HEK293 (cell line): ENCODE measurements around the gene MUC12.

Experiments used
- CTCF ChIA-PET: fragments of 350-600 bp; formaldehyde crosslinking; extraction: SDS; loops from one replicate; lab custom pipeline; 2021; ENCODE audit warnings: antibody characterized with exemption; lab: Yijun Ruan, JAX
- POLR2A ChIA-PET: fragments of 300-600 bp; formaldehyde crosslinking; extraction: SDS; loops from one replicate; lab custom pipeline; 2020; ENCODE audit warnings: antibody characterized with exemption, inconsistent platforms; lab: Yijun Ruan, JAX
- H3K27ac ChIP-seq: fragments of 200-500 bp; sonication (Bioruptor generic); 2 replicates; pipeline ENCODE4 v1.5.1; 2014; ENCODE audit warnings: low read depth, low read length, control low read depth, inconsistent platforms; ENCODE audit errors: extremely low read depth
- H3K36me3 ChIP-seq, 2 experiments: fragments of 200-500 bp in 1 of 2; sonication (Bioruptor generic) in 1 of 2; 1 replicate in 1 of 2; 2 replicates in 1 of 2; pipeline ENCODE4 v1.5.1; 2014 to 2017; ENCODE audit warnings: inconsistent platforms in 2 of 2, low read length in 2 of 2; ENCODE audit not compliant: control insufficient read depth in 2 of 2, insufficient read depth in 1 of 2
- H3K4me1 ChIP-seq: fragments of 200-500 bp; sonication (Bioruptor generic); 2 replicates; pipeline ENCODE4 v1.5.1; 2014; ENCODE audit warnings: mild to moderate bottlenecking, low read length, inconsistent platforms; ENCODE audit not compliant: control insufficient read depth, insufficient read depth
- H3K4me3 ChIP-seq: 2 replicates; pipeline ENCODE4 v1.5.1; 2011; ENCODE audit warnings: low read depth, mild to moderate bottlenecking, control low read depth, low read length, moderate library complexity
- H3K9me3 ChIP-seq: fragments of 200-500 bp; sonication (Bioruptor generic); 2 replicates; pipeline ENCODE4 v1.5.1; 2014; ENCODE audit warnings: low read depth, low read length, inconsistent platforms; ENCODE audit not compliant: control insufficient read depth, insufficient read depth
- HOXD13 ChIP-seq: sonication (generic); formaldehyde crosslinking; IDR thresholded peaks from 2 replicates; pipeline ENCODE4 v1.8.0; 2022; ENCODE audit warnings: missing genetic modification reagents, borderline replicate concordance
- IKZF3 ChIP-seq: fragments of 450-650 bp; IDR thresholded peaks from 2 replicates; pipeline ENCODE4 v1.5.0; 2018; ENCODE audit warnings: missing biosample characterization, mild to moderate bottlenecking, missing genetic modification characterization, moderate library complexity
- PRDM1 ChIP-seq: fragments of 450-650 bp; formaldehyde crosslinking; IDR thresholded peaks from 2 replicates; pipeline ENCODE4; 2016; ENCODE audit warnings: missing biosample characterization, missing genetic modification characterization
- TRIM28 ChIP-seq: IDR thresholded peaks from 2 replicates; pipeline ENCODE4 v1.6.1; 2011; ENCODE audit warnings: low read length, control low read depth, borderline replicate concordance
- ZBTB1 ChIP-seq: fragments of 450-650 bp; formaldehyde crosslinking; IDR thresholded peaks from 2 replicates; pipeline ENCODE4 v1.5.1; 2016; ENCODE audit warnings: missing biosample characterization, missing genetic modification characterization
- ZBTB8A ChIP-seq: fragments of 450-650 bp; formaldehyde crosslinking; IDR thresholded peaks from 2 replicates; pipeline ENCODE4 v1.5.1; 2016; ENCODE audit warnings: missing biosample characterization, missing genetic modification characterization
- ZNF274 ChIP-seq, 2 experiments: fragments of 200-500 bp in 1 of 2; fragments of 450-650 bp in 1 of 2; sonication (Bioruptor generic) in 1 of 2; formaldehyde crosslinking in 1 of 2; IDR thresholded peaks; 2 replicates each; pipeline versions ENCODE4 v1.5.1 to v1.6.1; 2014 to 2016; ENCODE audit warnings: borderline replicate concordance in 1 of 2, inconsistent platforms in 1 of 2, low read length in 1 of 2, missing biosample characterization in 1 of 2, missing genetic modification characterization in 1 of 2
- ZNF366 ChIP-seq: fragments of 450-650 bp; formaldehyde crosslinking; conservative IDR thresholded peaks from 2 replicates; pipeline ENCODE4 v1.5.1; 2016; ENCODE audit warnings: missing biosample characterization, missing genetic modification characterization
- ZNF398 ChIP-seq: fragments of 450-650 bp; formaldehyde crosslinking; IDR thresholded peaks from 2 replicates; pipeline ENCODE4 v1.5.1; 2017; ENCODE audit warnings: missing biosample characterization, missing genetic modification characterization
- ZNF510 ChIP-seq: fragments of 450-650 bp; formaldehyde crosslinking; IDR thresholded peaks from 2 replicates; pipeline ENCODE4 v1.5.1; 2018; ENCODE audit warnings: mild to moderate bottlenecking, missing genetic modification characterization, missing biosample characterization; ENCODE audit not compliant: insufficient replicate concordance
- ZNF596 ChIP-seq: fragments of 450-650 bp; IDR thresholded peaks from 2 replicates; pipeline ENCODE4 v1.5.0; 2018; ENCODE audit warnings: missing biosample characterization, mild to moderate bottlenecking, missing genetic modification characterization, moderate library complexity
- ZNF624 ChIP-seq: fragments of 450-650 bp; formaldehyde crosslinking; IDR thresholded peaks from 2 replicates; pipeline ENCODE4 v1.5.1; 2017; ENCODE audit warnings: missing biosample characterization, missing genetic modification characterization
- ZNF701 ChIP-seq: fragments of 450-650 bp; formaldehyde crosslinking; IDR thresholded peaks from 2 replicates; pipeline ENCODE4 v1.5.1; 2016; ENCODE audit warnings: missing biosample characterization, missing genetic modification characterization
- ZNF707 ChIP-seq: fragments of 450-650 bp; formaldehyde crosslinking; IDR thresholded peaks from 2 replicates; pipeline ENCODE4 v1.5.1; 2016; ENCODE audit warnings: missing biosample characterization, missing genetic modification characterization
- ZSCAN23 ChIP-seq: fragments of 450-650 bp; formaldehyde crosslinking; IDR thresholded peaks from 2 replicates; pipeline ENCODE4 v1.5.1; 2016; ENCODE audit warnings: missing biosample characterization, missing genetic modification characterization
- TF ChIP-seq, protein P1 (sequence below): fragments of 450-650 bp; formaldehyde crosslinking; conservative IDR thresholded peaks from 2 replicates; pipeline ENCODE4 v1.5.1; 2016; ENCODE audit warnings: low read depth, missing biosample characterization, missing genetic modification characterization
- TF ChIP-seq, protein P2 (sequence below): fragments of 450-650 bp; formaldehyde crosslinking; IDR thresholded peaks from 2 replicates; pipeline ENCODE4 v1.5.1; 2016; ENCODE audit warnings: missing biosample characterization, missing genetic modification characterization
- TF ChIP-seq, protein P3 (sequence below): fragments of 450-650 bp; formaldehyde crosslinking; IDR thresholded peaks from 2 replicates; pipeline ENCODE4 v1.5.1; 2016; ENCODE audit warnings: missing biosample characterization, missing genetic modification characterization

Gene MUC12

DNA sequence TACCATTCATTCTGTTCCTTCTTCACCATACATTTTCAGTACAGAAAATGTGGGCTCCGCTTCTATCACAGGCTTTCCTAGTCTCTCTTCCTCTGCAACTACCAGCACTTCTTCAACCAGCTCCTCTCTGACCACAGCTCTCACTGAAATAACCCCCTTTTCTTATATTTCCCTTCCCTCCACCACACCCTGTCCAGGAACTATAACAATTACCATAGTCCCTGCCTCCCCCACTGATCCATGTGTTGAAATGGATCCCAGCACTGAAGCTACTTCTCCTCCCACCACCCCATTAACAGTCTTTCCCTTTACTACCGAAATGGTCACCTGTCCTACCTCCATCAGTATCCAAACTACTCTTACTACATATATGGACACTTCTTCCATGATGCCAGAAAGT, 9.5 kb upstream of the MUC12 start (continued):
- TF ChIP-seq, protein P1, sequence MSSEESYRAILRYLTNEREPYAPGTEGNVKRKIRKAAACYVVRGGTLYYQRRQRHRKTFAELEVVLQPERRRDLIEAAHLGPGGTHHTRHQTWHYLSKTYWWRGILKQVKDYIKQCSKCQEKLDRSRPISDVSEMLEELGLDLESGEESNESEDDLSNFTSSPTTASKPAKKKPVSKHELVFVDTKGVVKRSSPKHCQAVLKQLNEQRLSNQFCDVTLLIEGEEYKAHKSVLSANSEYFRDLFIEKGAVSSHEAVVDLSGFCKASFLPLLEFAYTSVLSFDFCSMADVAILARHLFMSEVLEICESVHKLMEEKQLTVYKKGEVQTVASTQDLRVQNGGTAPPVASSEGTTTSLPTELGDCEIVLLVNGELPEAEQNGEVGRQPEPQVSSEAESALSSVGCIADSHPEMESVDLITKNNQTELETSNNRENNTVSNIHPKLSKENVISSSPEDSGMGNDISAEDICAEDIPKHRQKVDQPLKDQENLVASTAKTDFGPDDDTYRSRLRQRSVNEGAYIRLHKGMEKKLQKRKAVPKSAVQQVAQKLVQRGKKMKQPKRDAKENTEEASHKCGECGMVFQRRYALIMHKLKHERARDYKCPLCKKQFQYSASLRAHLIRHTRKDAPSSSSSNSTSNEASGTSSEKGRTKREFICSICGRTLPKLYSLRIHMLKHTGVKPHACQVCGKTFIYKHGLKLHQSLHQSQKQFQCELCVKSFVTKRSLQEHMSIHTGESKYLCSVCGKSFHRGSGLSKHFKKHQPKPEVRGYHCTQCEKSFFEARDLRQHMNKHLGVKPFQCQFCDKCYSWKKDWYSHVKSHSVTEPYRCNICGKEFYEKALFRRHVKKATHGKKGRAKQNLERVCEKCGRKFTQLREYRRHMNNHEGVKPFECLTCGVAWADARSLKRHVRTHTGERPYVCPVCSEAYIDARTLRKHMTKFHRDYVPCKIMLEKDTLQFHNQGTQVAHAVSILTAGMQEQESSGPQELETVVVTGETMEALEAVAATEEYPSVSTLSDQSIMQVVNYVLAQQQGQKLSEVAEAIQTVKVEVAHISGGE (tag by site-specific recombination) = no peak
- TF ChIP-seq, protein P2, sequence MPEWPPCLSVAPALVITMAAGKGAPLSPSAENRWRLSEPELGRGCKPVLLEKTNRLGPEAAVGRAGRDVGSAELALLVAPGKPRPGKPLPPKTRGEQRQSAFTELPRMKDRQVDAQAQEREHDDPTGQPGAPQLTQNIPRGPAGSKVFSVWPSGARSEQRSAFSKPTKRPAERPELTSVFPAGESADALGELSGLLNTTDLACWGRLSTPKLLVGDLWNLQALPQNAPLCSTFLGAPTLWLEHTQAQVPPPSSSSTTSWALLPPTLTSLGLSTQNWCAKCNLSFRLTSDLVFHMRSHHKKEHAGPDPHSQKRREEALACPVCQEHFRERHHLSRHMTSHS = no peak
- no peak for TF ChIP-seq ZNF398 (tag by site-specific recombination)
- TF ChIP-seq IKZF3 (tag by site-specific recombination) = no peak

- no peak overlapping the region for H3K27ac ChIP-seq
- ChIA-PET POLR2A (no interaction called here), CTCF (no interaction called here)
- H3K9me3 ChIP-seq = no peaks in the 10 kb centered on the region
- no peak overlapping the region for H3K4me3 ChIP-seq
- no peaks in the 10 kb centered on the region for H3K36me3 ChIP-seq
- TF ChIP-seq ZBTB1 (tag by site-specific recombination) (no peak), PRDM1 (peak; percentile 97), ZNF366 (tag by site-specific recombination) (peak; percentile 92), HOXD13 (no peak)
- TF ChIP-seq, protein P1 (tag by site-specific recombination) = no peak
- H3K4me1 ChIP-seq = peaks cover 4% of the 10 kb centered on the region
These were observed 6.8 kb upstream of the MUC12 start for GRCh38 chr7:100962537-100962936.

- H3K9me3 ChIP-seq = no peaks in the 10 kb centered on the region
- CTCF ChIA-PET = no interaction called here
- no peak overlapping the region for H3K4me3 ChIP-seq
- no peak overlapping the region for H3K27ac ChIP-seq
- POLR2A ChIA-PET = no interaction called here
- no peaks in the 10 kb centered on the region for H3K36me3 ChIP-seq
- H3K4me1 ChIP-seq = peaks cover 4% of the 10 kb centered on the region
- TF ChIP-seq ZNF707 = no peak
- TF ChIP-seq ZNF701 = no peak
- TF ChIP-seq TRIM28 = no peak
- TF ChIP-seq ZNF596 (tag by site-specific recombination) = no peak
- TF ChIP-seq ZNF510 (tag by site-specific recombination) = no peak
- TF ChIP-seq, protein P3, sequence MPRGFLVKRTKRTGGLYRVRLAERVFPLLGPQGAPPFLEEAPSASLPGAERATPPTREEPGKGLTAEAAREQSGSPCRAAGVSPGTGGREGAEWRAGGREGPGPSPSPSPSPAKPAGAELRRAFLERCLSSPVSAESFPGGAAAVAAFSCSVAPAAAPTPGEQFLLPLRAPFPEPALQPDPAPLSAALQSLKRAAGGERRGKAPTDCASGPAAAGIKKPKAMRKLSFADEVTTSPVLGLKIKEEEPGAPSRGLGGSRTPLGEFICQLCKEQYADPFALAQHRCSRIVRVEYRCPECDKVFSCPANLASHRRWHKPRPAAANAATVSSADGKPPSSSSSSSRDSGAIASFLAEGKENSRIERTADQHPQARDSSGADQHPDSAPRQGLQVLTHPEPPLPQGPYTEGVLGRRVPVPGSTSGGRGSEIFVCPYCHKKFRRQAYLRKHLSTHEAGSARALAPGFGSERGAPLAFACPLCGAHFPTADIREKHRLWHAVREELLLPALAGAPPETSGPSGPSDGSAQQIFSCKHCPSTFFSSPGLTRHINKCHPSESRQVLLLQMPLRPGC (tag by site-specific recombination) = no peak
- TF ChIP-seq ZNF274 (IDR thresholded peaks at IDR 0.05; ENCODE audit: low read length) = no peak
- TF ChIP-seq ZNF274 (tag by site-specific recombination; IDR thresholded peaks at IDR 0.05; ENCODE audit: borderline replicate concordance) = no peak
- TF ChIP-seq ZSCAN23 (tag by site-specific recombination) = no peak
- TF ChIP-seq ZBTB8A (tag by site-specific recombination) = no peak
- TF ChIP-seq ZNF624 = no peak
These were observed 6.0 kb upstream of the MUC12 start for GRCh38 chr7:100963386-100963785.
